Right forelimb (tissue), 1 donor: ENCODE results near the gene CDC20.
A peak's percentile ranks its signal among the peaks of the same experiment; 100 is the strongest.

Source experiments
- DNase-seq: peaks from one replicate; pipeline ENCODE4 v3.0.0-alpha.2; 2018

CDC20 gene

GRCh38 chr1:43329995-43330751 is 28.6 kb upstream of the CDC20 start:
- no peak for DNase-seq

DNA sequence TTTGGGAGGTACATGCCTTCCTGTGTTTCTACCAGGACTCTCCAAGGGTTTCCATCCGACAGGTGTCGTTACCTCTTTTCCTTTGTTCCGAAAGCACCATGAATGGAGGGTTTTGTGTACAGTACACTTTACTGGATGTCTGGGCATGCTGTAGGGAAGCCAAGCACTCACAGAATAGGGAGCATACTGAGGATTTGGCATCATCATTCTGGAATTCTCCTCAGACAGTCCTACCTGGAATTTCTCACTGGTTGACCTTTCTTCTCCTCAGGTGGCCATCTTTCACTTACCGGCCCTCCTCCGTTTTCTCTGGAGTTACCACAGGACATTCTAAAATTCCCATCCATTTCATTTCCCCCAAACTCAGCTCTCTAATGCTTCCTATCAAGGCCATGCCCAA is 27.1 kb upstream of the CDC20 start:
- no peak for DNase-seq

DNA sequence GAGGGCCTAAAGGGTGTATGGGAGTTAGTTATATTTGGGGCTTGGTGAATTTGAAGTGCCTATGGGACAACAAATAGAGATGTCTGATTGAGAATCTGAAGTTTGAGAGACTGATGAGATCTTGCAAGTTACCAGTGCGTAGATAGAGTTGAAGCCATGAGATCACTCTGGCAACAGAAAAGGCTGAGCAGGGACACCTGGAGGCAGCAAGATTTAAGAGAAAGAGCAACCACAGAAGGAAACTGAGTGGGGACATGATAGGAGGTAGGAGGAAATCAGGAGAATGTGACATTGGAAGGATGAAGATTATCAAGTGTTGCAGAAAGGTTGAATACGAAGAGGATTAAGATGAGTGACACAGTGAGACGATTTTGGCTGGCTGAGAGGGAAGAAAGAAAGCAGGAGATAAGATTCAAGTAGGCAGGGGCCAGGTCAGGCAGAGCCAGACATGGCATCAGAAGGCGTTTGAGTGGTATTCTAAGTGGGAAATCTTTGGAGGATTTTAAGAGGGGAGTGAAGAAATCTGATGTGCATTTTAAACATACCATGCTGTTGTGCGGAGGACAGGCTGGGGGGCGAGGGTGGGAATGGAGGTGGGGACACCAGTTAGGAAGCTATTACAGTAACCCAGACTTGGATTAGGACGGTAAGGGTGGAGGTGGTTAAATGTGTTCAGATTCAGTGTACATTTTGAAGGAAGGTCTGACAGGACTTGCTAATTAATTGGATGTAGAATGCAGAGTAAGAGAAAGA is 24.2 kb upstream of the CDC20 start:
- no peak for DNase-seq

- DNase-seq: no peak
These were observed 21.2 kb upstream of the CDC20 start, which contains the start of gene MPL for GRCh38 chr1:43337588-43337987. Gene MPL, plus strand, starts transcription at chr1:43337818. Its CDS starts 31 bp downstream, at chr1:43337849.

GRCh38 chr1:43338001-43338400 is 20.8 kb upstream of the CDC20 start:
- DNase-seq: no peak

DNA sequence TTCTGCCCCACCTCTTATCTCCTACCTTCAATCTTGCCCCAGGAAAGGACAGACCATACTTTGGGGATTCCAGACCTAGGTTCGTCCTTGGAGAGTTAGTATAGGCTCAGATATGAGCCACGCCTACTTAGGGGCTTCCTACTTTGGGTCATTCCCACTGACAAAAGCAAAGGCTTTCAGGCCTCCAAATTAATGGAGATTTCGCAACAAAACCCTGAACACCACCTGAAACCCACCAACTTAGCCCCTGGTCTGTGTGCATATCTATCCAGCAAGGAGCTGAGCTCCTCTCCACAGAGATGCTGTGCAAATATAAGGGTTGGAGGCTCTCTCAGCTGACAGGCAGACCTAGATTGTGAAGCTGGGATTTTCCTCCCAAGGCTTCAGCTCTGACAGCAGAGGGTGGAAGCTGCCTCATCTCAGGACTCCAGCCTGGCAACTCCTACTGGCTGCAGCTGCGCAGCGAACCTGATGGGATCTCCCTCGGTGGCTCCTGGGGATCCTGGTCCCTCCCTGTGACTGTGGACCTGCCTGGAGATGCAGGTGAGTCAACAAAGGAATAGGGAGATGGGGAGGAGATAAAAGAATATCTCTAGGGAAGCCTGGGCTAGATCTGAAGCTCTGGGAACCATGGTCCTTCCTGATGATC is 19.1 kb upstream of the CDC20 start:
- DNase-seq: no peak

DNA sequence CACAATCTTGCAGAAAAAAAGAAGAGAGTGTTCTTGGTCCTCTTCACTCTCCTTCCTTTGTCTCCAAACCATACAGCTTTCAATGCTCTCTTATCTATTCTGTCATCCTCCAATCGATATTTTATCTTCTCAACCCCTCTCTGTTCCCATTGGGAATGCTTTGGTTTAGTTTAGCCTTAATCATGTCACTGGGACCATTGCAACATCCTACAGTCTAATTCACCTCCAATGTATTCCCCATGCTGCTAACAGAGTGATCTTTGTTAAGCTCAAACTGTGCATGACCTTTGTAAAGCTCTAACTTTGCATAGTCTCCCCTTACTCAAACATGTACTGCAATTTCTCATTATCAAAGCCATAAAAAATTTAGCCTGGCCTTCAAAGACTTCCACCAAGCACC is 18.2 kb upstream of the CDC20 start:
- DNase-seq: no peak

DNA sequence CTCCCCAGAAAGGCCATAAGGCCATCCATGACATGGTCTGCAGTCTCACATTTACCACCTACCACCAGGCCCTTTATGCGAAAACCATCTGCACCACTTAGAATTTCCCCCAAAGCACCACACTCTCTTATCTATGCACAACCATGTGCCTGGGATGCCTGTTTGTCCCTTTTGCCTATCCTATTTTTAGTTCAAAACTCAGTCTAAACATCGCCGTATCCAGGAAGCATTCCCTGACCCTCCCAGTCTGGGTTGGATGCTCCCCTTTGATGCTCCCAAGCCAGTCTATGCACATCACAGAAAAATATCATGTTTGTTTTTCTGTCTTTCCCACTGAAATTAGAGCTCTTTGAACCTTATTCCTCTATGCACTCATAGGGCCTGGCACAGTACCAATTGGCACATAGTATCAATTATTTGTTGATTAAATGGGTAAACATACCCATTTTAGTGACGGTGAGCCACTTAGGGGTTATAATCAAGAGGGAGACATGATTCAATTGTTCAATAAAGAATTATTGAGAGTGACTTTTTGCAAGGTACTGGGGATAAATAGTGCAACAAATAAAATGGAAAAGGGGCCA is 14.4 kb upstream of the CDC20 start:
- DNase-seq: no peak

DNA sequence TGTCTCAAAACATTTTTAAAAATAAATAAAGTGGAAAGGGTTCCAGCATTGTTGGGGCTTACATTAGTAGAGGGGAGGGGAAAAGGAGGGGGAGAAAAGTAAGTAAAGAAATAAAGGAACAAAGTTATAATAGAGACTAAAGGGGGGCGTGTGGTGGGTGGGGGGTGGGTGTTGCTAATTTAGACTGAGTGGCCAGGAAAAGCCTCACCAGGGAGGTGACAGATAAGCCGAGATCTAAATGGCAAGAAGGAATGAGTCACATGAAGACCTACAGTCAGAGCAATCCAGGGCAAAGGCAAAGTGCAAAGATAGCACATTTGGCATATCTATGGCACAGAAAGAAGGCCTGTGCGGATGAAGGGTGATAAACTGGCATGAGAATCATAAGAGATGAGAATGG is 13.7 kb upstream of the CDC20 start:
- DNase-seq: no peak

DNA sequence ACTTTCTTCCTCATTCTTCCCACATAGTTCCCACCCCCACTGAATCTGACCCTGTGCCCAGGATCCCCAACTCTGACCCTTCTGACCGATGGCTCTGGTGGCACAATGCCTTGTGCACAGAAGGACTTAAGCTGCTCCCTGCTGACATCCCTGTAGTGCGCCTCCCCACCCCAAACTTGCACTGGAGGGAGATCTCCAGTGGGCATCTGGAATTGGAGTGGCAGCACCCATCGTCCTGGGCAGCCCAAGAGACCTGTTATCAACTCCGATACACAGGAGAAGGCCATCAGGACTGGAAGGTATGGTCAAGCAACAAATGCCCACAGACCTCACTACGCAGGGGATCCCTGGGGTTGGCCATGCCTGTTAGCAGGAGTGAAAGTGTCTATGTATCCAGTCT is 12.1 kb upstream of the CDC20 start:
- DNase-seq: no peak

- no peak for DNase-seq
These were observed 10.4 kb upstream of the CDC20 start for GRCh38 chr1:43348343-43348808.

DNA sequence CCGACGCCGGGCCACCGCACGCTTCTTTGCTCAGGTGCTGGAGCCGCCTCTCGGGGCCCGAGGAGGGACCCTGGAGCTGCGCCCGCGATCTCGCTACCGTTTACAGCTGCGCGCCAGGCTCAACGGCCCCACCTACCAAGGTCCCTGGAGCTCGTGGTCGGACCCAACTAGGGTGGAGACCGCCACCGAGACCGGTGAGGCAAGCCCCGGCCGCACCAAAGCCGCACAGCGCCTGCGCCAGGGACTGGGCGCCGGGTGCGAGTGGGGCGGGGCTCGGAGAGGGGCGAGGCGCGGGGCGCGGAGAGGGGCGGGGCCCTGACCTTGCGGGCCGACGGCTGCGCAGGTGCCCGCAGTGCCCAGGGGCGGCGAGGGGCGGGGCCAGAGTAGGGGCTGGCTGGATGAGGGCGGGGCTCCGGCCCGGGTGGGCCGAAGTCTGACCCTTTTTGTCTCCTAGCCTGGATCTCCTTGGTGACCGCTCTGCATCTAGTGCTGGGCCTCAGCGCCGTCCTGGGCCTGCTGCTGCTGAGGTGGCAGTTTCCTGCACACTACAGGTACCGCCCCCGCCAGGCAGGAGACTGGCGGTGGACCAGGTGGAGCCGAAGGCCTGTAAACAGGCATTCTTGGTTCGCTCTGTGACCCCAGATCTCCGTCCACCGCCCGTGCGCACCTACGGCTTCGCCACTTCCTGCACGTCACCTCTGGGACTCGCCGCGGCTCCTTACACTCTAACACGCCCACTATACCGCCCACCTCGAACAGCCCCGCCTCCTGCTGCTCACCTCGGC is 9.8 kb upstream of the CDC20 start:
- peak; percentile 85 for DNase-seq

GRCh38 chr1:43349594-43350306 is 9.0 kb upstream of the CDC20 start:
- no peak for DNase-seq

GRCh38 chr1:43350976-43351375 is 7.8 kb upstream of the CDC20 start:
- DNase-seq: no peak

- no peak for DNase-seq
These were observed 7.1 kb upstream of the CDC20 start for GRCh38 chr1:43351421-43352350.

DNA sequence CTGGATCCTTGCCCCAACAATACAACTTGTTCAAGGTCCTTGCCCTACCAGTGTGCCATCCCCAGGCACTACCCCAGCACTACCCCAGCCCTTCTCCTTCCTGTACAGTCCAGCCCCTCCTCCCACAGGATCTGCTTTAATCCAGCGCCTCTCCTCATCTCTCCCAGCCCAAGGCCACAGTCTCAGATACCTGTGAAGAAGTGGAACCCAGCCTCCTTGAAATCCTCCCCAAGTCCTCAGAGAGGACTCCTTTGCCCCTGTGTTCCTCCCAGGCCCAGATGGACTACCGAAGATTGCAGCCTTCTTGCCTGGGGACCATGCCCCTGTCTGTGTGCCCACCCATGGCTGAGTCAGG is 6.5 kb upstream of the CDC20 start:
- no peak for DNase-seq

- DNase-seq: no peak
These were observed 5.9 kb upstream of the CDC20 start for GRCh38 chr1:43352881-43353280.

- no peak for DNase-seq
These were observed 4.3 kb upstream of the CDC20 start for GRCh38 chr1:43354471-43354870.

- no peak for DNase-seq
These were observed 3.8 kb upstream of the CDC20 start for GRCh38 chr1:43354936-43355335.

- DNase-seq: no peak
These were observed 1.5 kb upstream of the CDC20 start for GRCh38 chr1:43357251-43357650.
